Measurements from ENCODE around the gene BRPF1. TPM values are rescaled to one million over a fixed set of nuclear protein-coding genes. Genes with fewer than 3 reads are reported as not detected.
A peak's percentile ranks its signal among the peaks of the same experiment; 100 is the strongest.

BRPF1 gene
- total and polyA plus RNA-seq, 10 of the 15 experiments (the other 5 are each of a cell fraction or from before 2014, with no cell fraction given) = 1.2 to 25.3 (median 13.6) TPM

DNA sequence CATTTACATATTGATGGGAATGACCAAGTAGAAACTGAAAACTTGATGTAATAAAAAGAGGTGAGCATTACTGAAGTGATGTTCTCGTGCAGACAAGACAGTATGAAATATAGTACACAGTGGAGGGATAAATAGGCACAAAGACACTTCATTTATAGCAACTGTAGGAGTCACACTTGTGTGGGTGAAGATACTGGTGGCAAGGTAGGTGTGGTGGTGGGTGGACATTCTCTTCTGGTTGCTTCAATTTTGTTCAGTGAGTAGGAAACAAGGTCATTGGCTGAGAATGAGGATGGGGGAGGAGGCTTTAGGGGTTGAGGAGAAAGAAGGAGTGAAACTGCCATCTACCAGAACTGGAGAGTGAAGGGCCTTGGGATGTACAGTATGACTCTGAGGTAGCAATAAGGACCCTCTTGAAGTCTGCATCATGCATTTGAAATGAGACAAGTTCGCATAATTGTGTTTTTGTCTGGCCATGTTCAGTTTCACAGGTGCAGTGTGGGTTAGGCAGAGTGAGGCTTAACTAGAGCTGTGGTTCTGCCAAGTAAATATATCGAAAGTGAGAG is 21.3 kb upstream of the BRPF1 start:
- no peak for FAIRE-seq
- 27% methylated on average over 3 of the region's 3 CpGs for WGBS (ENCODE audit: insufficient coverage, insufficient replicate concordance, low lambda C conversion rate, missing lambda C conversion rate)

More for the DNA sequence above, 21.3 kb upstream of the BRPF1 start:
- H3K4me3 ChIP-seq = no peak overlapping the region
- H3K4me2 ChIP-seq (ENCODE audit: control insufficient read depth, insufficient read depth) = no peak overlapping the region
- H3K9ac ChIP-seq (ENCODE audit: control insufficient read depth, insufficient read depth, low read length) = no peak overlapping the region
- H3K36me3 ChIP-seq (ENCODE audit: control insufficient read depth in 2 of 2, insufficient read depth in 2 of 2, low read length in 1 of 2) = no peaks in the 10 kb centered on the region
- H4K20me1 ChIP-seq (ENCODE audit: control insufficient read depth, insufficient read depth) = no peaks in the 10 kb centered on the region
- ATAC-seq (peak; percentile 50), DNase-seq (ENCODE audit: low read depth, low spot score) (no peak)
- peaks cover 0 to 4% of the 10 kb centered on the region in 2 experiments; a peak in 3 of 4 replicates for H3K27me3 ChIP-seq (replicated peaks in 1 of 2; ENCODE audit: control insufficient read depth in 2 of 2, insufficient read depth in 2 of 2, low read length in 1 of 2)
- SMC1A ChIA-PET (ENCODE audit: uncharacterized antibody, unreplicated experiment) = no interaction called here
- H3K4me1 ChIP-seq (ENCODE audit: control insufficient read depth, insufficient read depth, low read length) = no peaks in the 10 kb centered on the region
- CTCF ChIA-PET = no interaction called here
- BruUV-seq (replicated peaks) = no TSS peak
- RAD21 ChIA-PET (ENCODE audit: unreplicated experiment) = no interaction called here
- no peak overlapping the region for H2AFZ ChIP-seq (ENCODE audit: control insufficient read depth, low read depth, low read length)
- intact Hi-C loops (cut with micrococcal nuclease; ENCODE audit: unreplicated experiment) (no loop called here), in situ Hi-C loops (cut with MboI) (no loop called here)
- no peaks in the 10 kb centered on the region for H3K79me2 ChIP-seq (ENCODE audit: control insufficient read depth, insufficient read depth, low read length)
- POLR2A ChIA-PET = no interaction called here
- H3K9me3 ChIP-seq (replicated peaks; ENCODE audit: control insufficient read depth, insufficient read depth, low read length) = no peaks in the 10 kb centered on the region
- TF ChIP-seq FOS (IDR thresholded peaks at IDR 0.05; ENCODE audit: borderline replicate concordance, extremely low read depth, insufficient read length) (no peak), EZH2 (IDR thresholded peaks at IDR 0.05; ENCODE audit: borderline replicate concordance, control insufficient read depth, low read depth, low read length) (no peak), MYB (IDR thresholded peaks at IDR 0.05; ENCODE audit: borderline replicate concordance, low read depth, low read length) (no peak), JUND (IDR thresholded peaks at IDR 0.05; ENCODE audit: low read depth, low read length) (no peak), ZZZ3 (IDR thresholded peaks at IDR 0.05; ENCODE audit: control insufficient read depth, insufficient read length, low read depth) (no peak), GATAD2B (conservative IDR thresholded peaks at IDR 0.05; ENCODE audit: low read depth) (no peak), TCF3 (IDR thresholded peaks at IDR 0.05; ENCODE audit: borderline replicate concordance, insufficient read depth, low read depth, low read length) (no peak), YBX1 (IDR thresholded peaks at IDR 0.05) (no peak), NBN (IDR thresholded peaks at IDR 0.05) (no peak)
- TF ChIP-seq, protein P1, sequence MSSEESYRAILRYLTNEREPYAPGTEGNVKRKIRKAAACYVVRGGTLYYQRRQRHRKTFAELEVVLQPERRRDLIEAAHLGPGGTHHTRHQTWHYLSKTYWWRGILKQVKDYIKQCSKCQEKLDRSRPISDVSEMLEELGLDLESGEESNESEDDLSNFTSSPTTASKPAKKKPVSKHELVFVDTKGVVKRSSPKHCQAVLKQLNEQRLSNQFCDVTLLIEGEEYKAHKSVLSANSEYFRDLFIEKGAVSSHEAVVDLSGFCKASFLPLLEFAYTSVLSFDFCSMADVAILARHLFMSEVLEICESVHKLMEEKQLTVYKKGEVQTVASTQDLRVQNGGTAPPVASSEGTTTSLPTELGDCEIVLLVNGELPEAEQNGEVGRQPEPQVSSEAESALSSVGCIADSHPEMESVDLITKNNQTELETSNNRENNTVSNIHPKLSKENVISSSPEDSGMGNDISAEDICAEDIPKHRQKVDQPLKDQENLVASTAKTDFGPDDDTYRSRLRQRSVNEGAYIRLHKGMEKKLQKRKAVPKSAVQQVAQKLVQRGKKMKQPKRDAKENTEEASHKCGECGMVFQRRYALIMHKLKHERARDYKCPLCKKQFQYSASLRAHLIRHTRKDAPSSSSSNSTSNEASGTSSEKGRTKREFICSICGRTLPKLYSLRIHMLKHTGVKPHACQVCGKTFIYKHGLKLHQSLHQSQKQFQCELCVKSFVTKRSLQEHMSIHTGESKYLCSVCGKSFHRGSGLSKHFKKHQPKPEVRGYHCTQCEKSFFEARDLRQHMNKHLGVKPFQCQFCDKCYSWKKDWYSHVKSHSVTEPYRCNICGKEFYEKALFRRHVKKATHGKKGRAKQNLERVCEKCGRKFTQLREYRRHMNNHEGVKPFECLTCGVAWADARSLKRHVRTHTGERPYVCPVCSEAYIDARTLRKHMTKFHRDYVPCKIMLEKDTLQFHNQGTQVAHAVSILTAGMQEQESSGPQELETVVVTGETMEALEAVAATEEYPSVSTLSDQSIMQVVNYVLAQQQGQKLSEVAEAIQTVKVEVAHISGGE (CRISPR knock-in tag; IDR thresholded peaks at IDR 0.05) = no peak
- TF ChIP-seq, protein P2, sequence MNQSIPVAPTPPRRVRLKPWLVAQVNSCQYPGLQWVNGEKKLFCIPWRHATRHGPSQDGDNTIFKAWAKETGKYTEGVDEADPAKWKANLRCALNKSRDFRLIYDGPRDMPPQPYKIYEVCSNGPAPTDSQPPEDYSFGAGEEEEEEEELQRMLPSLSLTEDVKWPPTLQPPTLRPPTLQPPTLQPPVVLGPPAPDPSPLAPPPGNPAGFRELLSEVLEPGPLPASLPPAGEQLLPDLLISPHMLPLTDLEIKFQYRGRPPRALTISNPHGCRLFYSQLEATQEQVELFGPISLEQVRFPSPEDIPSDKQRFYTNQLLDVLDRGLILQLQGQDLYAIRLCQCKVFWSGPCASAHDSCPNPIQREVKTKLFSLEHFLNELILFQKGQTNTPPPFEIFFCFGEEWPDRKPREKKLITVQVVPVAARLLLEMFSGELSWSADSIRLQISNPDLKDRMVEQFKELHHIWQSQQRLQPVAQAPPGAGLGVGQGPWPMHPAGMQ (IDR thresholded peaks at IDR 0.05; ENCODE audit: borderline replicate concordance) = no peak
- TF ChIP-seq, protein P3, sequence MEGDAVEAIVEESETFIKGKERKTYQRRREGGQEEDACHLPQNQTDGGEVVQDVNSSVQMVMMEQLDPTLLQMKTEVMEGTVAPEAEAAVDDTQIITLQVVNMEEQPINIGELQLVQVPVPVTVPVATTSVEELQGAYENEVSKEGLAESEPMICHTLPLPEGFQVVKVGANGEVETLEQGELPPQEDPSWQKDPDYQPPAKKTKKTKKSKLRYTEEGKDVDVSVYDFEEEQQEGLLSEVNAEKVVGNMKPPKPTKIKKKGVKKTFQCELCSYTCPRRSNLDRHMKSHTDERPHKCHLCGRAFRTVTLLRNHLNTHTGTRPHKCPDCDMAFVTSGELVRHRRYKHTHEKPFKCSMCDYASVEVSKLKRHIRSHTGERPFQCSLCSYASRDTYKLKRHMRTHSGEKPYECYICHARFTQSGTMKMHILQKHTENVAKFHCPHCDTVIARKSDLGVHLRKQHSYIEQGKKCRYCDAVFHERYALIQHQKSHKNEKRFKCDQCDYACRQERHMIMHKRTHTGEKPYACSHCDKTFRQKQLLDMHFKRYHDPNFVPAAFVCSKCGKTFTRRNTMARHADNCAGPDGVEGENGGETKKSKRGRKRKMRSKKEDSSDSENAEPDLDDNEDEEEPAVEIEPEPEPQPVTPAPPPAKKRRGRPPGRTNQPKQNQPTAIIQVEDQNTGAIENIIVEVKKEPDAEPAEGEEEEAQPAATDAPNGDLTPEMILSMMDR (IDR thresholded peaks at IDR 0.05 in 2 of 3, conservative IDR thresholded peaks at IDR 0.05 in 1 of 3; ENCODE audit: control insufficient read depth in 2 of 3, extremely low read depth in 1 of 3, insufficient read depth in 1 of 3, low read depth in 3 of 3, low read length in 3 of 3) = no peak
- TF ChIP-seq, protein P4, sequence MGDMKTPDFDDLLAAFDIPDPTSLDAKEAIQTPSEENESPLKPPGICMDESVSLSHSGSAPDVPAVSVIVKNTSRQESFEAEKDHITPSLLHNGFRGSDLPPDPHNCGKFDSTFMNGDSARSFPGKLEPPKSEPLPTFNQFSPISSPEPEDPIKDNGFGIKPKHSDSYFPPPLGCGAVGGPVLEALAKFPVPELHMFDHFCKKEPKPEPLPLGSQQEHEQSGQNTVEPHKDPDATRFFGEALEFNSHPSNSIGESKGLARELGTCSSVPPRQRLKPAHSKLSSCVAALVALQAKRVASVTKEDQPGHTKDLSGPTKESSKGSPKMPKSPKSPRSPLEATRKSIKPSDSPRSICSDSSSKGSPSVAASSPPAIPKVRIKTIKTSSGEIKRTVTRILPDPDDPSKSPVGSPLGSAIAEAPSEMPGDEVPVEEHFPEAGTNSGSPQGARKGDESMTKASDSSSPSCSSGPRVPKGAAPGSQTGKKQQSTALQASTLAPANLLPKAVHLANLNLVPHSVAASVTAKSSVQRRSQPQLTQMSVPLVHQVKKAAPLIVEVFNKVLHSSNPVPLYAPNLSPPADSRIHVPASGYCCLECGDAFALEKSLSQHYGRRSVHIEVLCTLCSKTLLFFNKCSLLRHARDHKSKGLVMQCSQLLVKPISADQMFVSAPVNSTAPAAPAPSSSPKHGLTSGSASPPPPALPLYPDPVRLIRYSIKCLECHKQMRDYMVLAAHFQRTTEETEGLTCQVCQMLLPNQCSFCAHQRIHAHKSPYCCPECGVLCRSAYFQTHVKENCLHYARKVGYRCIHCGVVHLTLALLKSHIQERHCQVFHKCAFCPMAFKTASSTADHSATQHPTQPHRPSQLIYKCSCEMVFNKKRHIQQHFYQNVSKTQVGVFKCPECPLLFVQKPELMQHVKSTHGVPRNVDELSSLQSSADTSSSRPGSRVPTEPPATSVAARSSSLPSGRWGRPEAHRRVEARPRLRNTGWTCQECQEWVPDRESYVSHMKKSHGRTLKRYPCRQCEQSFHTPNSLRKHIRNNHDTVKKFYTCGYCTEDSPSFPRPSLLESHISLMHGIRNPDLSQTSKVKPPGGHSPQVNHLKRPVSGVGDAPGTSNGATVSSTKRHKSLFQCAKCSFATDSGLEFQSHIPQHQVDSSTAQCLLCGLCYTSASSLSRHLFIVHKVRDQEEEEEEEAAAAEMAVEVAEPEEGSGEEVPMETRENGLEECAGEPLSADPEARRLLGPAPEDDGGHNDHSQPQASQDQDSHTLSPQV (IDR thresholded peaks at IDR 0.05) = no peak
- no peak overlapping the region for H3K27ac ChIP-seq (ENCODE audit: control insufficient read depth, insufficient read depth)

Data from GM12878 (cell line).